Stimulated activated naive CD8-positive, alpha-beta T cell treated with anti-CD3 and anti-CD28 coated beads, Interleukin-15, amount 100 ng/mL, for 72 hours (primary cell): ENCODE measurements around the gene RAB3A.

Experiments
- ATAC-seq: fragments of 150-1000 bp; cut with Tn5 transposase; 2 replicates; pipeline ENCODE4 v1.10.0; 2021; ENCODE audit warnings: mild to moderate bottlenecking, moderate library complexity
- DNase-seq, 2 donors: peaks; one replicate each; pipeline ENCODE4 v3.0.0; 2021 to 2022
- H3K27ac Mint-ChIP-seq, 2 donors: one replicate each; pipeline ENCODE4 v1.8.0; 2022; ENCODE audit warnings: mild to moderate bottlenecking in 2 of 2, mixed read lengths in 2 of 2, moderate library complexity in 2 of 2
- H3K27me3 Mint-ChIP-seq: one replicate; pipeline ENCODE4 v1.8.0; 2022; ENCODE audit warnings: mixed read lengths
- H3K4me1 Mint-ChIP-seq: one replicate; pipeline ENCODE4 v1.8.0; 2022; ENCODE audit warnings: mild to moderate bottlenecking, mixed read lengths
- H3K4me3 Mint-ChIP-seq, 2 donors: one replicate each; pipeline ENCODE4 v1.8.0; 2022; ENCODE audit warnings: mild to moderate bottlenecking in 2 of 2, mixed read lengths in 2 of 2, moderate library complexity in 1 of 2
- H3K9me3 Mint-ChIP-seq, 2 donors: one replicate each; pipeline ENCODE4 v1.8.0; 2022; ENCODE audit warnings: mixed read lengths in 2 of 2

The RAB3A gene

GRCh38 chr19:18156268-18156667 is 47.6 kb downstream of the RAB3A start:
- no peaks in the 10 kb centered on the region for H3K9me3 Mint-ChIP-seq
- no peak overlapping the region for H3K4me3 Mint-ChIP-seq
- no peaks in the 10 kb centered on the region for H3K27me3 Mint-ChIP-seq
- H3K27ac Mint-ChIP-seq: no peak overlapping the region
- H3K4me1 Mint-ChIP-seq: peaks cover 55% of the 10 kb centered on the region
- DNase-seq: no peak
- ATAC-seq: no peak

GRCh38 chr19:18155095-18156087 is 48.5 kb downstream of the RAB3A start:
- Mint-ChIP-seq H3K9me3 (no peaks in the 10 kb centered on the region), H3K27ac (no peak overlapping the region), H3K27me3 (no peaks in the 10 kb centered on the region), H3K4me3 (peak overlapping the region in 1 of 2 donors; percentile 88), H3K4me1 (peaks cover 52% of the 10 kb centered on the region)
- ATAC-seq (no peak), DNase-seq (no peak)

GRCh38 chr19:18153556-18154134 is 50.2 kb downstream of the RAB3A start:
- peaks cover 49% of the 10 kb centered on the region for H3K4me1 Mint-ChIP-seq
- ATAC-seq: no peak
- no peaks in the 10 kb centered on the region for H3K9me3 Mint-ChIP-seq
- H3K27ac Mint-ChIP-seq: peak overlapping the region; percentile 92
- H3K27me3 Mint-ChIP-seq: no peaks in the 10 kb centered on the region
- peak overlapping the region; percentile 88 to 93 for H3K4me3 Mint-ChIP-seq
- peak; percentile 20 to 38 for DNase-seq

GRCh38 chr19:18152817-18153555 is 50.9 kb downstream of the RAB3A start, which contains the start of gene PIK3R2:
Gene PIK3R2, plus strand, starts transcription at chr19:18153163. Its CDS starts 2,717 bp downstream, at chr19:18155880.
- peak within 1 kb of the TSS; percentile 97 to 99 for H3K27ac Mint-ChIP-seq
- peak; percentile 100 for DNase-seq
- H3K4me3 Mint-ChIP-seq: peak within 1 kb of the TSS; percentile 88 to 93
- H3K4me1 Mint-ChIP-seq: peaks cover 49% of the 10 kb centered on the region
- peak; percentile 92 for ATAC-seq
- no peaks in the 10 kb centered on the region for H3K27me3 Mint-ChIP-seq
- no peaks in the 10 kb centered on the region for H3K9me3 Mint-ChIP-seq

- Mint-ChIP-seq H3K27me3 (no peaks in the 10 kb centered on the region), H3K4me3 (peak overlapping the region; percentile 88 to 93), H3K9me3 (no peaks in the 10 kb centered on the region), H3K27ac (peak overlapping the region; percentile 97 to 99), H3K4me1 (peaks cover 45% of the 10 kb centered on the region)
- peak; percentile 99 for DNase-seq
- ATAC-seq: peak; percentile 80
These were observed 51.4 kb downstream of the RAB3A start for GRCh38 chr19:18152442-18152816.

- Mint-ChIP-seq H3K4me3 (peak overlapping the region; percentile 88 to 93), H3K27me3 (no peaks in the 10 kb centered on the region), H3K9me3 (no peaks in the 10 kb centered on the region), H3K27ac (peak overlapping the region; percentile 97 to 99), H3K4me1 (peaks cover 36% of the 10 kb centered on the region)
- ATAC-seq: no peak
- DNase-seq: no peak
These were observed 52.8 kb downstream of the RAB3A start for GRCh38 chr19:18150776-18151624.

GRCh38 chr19:18149596-18149975 is 54.3 kb downstream of the RAB3A start:
- no peaks in the 10 kb centered on the region for H3K27me3 Mint-ChIP-seq
- H3K27ac Mint-ChIP-seq: no peak overlapping the region
- H3K4me1 Mint-ChIP-seq: peaks cover 27% of the 10 kb centered on the region
- DNase-seq (no peak), ATAC-seq (no peak)
- no peaks in the 10 kb centered on the region for H3K9me3 Mint-ChIP-seq
- no peak overlapping the region for H3K4me3 Mint-ChIP-seq

- peaks cover 15% of the 10 kb centered on the region for H3K4me1 Mint-ChIP-seq
- DNase-seq: no peak
- H3K9me3 Mint-ChIP-seq: no peaks in the 10 kb centered on the region
- ATAC-seq: no peak
- H3K27me3 Mint-ChIP-seq: no peaks in the 10 kb centered on the region
- no peak overlapping the region for H3K4me3 Mint-ChIP-seq
- no peak overlapping the region for H3K27ac Mint-ChIP-seq
These were observed 56.4 kb downstream of the RAB3A start for GRCh38 chr19:18147396-18147795.
